Activated CD4-positive, alpha-beta T cell treated with anti-CD3 and anti-CD28 coated beads, Interleukin-2, amount 50 U/mL, for 4 hours (primary cell): ENCODE measurements around the gene DNAJB2.
"Not testable (repeated sequence)": the region's sequence is repeated elsewhere in the genome, so short reads cannot be mapped to it uniquely, and the experiment has no call there.

Experiments
- DNase-seq, 2 experiments: peaks; one replicate each; pipeline ENCODE4 v3.0.0-alpha.2; 2020

Gene DNAJB2

GRCh38 chr2:219306047-219306446 is 26.9 kb downstream of the DNAJB2 start:
- no peak for DNase-seq

DNA sequence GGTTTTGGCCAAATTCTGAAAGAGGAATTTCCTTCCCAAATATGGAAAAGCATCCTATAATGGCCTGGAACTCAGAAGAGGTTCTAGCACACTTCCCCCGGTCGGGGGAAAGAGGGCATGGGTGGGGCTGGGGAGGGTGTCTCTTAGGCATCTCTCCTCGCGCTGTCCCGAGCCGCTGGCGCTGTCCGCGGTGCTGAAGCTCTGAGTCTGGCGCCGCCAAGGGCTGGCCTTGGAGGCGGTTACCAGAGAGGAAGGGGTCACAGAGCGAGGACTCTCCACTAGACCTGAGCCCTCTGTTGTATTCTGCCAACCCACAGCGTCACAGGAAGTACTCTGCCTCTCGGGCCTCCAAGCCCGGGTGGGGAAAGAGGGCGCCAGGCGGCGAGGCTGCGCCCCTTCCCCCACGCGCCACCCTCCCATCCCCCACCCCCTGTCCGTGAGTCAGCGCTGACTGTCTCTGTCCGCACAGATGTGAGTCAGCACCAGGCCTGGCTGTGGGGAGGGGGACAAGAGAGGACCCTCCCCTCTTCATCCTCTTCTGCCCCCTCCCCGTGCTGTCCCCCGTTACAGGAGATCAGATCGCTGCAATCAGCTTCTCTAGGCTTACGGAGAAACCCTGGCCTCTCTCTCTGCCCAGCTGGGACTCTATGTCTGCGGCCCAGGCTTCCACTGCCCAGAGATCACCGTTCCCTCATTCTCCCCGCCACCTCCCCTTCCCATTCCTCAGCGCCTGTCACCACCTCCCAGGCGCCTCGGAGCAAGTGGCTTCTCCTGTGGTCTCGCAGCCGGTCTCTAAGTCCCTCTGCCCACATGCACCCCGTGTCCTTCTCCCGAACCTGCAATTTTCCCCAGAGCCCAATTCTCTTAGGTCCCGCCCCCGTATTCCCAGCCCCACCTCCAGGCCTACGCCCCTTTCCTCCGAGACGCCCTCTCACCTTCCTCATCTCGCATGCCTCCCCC is 29.3 kb downstream of the DNAJB2 start:
- DNase-seq: peak; percentile 50 to 56

- no peak for DNase-seq
Measured at GRCh38 chr2:219309278-219309677, 30.1 kb downstream of the DNAJB2 start, which contains the start of gene PTPRN. PTPRN (minus strand) TSS chr2:219309401; CDS start chr2:219309332, 69 bp downstream.

- not testable (repeated sequence) for DNase-seq
Measured at GRCh38 chr2:219312683-219313263, 33.6 kb downstream of the DNAJB2 start.

DNA sequence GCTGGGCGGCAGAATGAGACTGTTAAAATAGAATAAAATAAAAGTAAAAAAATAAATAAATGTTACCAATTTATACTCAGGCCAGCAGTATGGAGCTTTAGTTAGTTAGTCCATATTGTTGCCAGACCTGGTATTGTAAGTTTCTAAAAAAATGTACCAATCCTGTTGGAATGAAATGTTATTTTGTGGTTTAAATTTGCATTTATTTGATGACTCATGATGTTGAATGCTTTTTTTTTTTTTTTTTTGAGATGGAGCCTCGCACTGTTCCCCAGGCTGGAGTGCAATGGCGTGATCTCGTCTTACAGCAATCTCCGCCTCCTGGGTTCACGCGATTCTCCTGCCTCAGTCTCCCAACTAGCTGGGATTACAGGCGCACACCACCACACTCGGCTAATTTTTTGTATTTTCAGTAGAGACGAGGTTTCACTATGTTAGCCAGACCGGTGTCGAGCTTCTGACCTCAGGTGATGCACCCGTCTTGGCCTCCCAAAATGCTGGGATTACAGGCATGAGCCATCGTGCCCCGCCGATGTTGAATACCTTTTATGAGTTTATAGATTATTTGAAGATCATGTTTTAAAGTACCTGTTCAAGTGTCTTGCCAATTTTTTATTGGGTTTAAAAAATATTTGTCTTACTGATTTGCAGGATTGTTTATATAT is 35.8 kb downstream of the DNAJB2 start:
- DNase-seq: no peak

- no peak for DNase-seq
Measured at GRCh38 chr2:219323434-219323833, 44.3 kb downstream of the DNAJB2 start.

GRCh38 chr2:219325136-219325535 is 46.0 kb downstream of the DNAJB2 start:
- DNase-seq: no peak

DNA sequence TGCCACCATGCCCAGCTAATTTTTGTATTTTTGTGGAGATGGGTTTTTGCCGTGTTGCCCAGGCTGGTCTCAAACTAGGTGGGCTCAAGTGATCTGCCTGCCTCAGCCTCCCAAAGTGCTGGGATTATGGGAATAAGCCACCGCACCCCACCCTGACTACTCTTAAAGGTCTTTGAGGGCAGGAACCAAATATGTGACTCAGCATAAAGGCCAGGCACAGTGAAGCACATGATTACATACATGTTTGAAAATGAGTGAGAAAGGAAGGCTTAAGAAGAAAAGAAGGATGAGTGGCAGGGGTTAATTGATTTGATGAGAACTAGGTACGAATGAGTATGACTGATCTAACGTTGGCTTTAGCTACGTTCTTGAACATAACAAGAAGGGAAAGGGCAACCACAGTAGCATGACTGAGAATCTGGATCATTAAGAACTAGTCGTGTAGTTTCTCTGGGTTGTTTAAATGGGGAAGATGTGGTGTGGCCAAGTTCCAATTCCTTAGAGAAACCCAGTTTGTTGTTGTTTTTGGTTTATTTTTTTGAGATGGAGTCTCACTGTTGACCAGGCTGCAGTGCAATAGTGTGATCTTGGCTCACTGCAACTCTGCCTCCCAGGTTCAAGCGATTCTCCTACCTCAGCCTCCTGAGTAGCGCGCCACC is 46.6 kb downstream of the DNAJB2 start:
- no peak for DNase-seq

DNA sequence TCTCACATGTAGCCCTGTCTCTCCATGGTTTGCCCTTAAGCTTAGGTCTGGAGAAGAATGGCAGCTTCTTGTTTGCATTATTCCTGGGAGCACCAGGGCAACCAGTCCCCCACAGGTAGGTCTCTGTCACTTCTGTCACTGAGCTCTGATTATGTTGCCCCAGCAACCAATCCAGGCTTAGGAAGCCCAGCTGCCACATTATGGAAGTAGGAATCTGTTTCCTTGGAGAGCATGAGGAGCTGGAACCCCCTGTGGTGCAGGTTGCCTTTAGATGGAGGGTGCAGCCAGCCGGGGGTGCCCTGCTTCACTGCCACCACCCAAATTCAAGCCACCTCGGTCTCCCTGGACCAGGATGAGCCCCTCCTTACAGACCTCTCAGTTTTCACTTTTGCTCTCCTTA is 48.6 kb downstream of the DNAJB2 start:
- DNase-seq: no peak

GRCh38 chr2:219331560-219332213 is 52.5 kb downstream of the DNAJB2 start:
- DNase-seq: no peak

DNA sequence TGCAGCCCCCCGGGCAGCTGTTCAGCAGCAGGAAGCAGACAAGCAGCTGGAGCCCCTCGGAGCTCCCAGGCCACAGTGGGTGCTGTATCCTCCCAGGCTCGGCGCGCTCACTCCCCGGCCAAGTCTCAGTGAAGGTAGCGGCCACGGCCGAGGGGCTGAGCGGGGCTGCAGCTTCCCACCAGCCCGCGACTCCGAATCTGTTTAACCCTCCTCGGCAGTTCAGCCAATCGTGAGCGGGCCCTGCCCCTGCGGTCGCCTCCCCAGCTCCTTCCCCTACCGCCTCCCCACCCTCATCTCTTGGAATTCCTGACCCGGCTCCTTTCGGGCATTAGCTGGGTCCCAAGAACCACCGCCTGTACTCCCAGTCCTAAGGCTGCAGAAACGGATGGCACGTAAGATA is 53.4 kb downstream of the DNAJB2 start, which contains the start of gene RESP18:
Gene RESP18 (minus strand): TSS at position 203 of the 400 bp plus-strand sequence.
- DNase-seq: no peak

GRCh38 chr2:219334076-219334475 is 54.9 kb downstream of the DNAJB2 start:
- no peak for DNase-seq

- no peak for DNase-seq
Measured at GRCh38 chr2:219335373-219335786, 56.2 kb downstream of the DNAJB2 start.
